OCI-LY1 (cell line): Measurements from ENCODE around the gene CXXC5.

ENCODE experiments used
- H2AFZ ChIP-seq: fragments of 200-600 bp; sonication (generic), shearing (Covaris generic); 2 replicates; pipeline ENCODE4 v1.6.0; 2014; ENCODE audit warnings: antibody characterized with exemption, mild to moderate bottlenecking, low read length
- H3F3A ChIP-seq: fragments of 200-600 bp; sonication (generic), shearing (Covaris generic); 2 replicates; pipeline ENCODE4 v1.6.0; 2014; ENCODE audit warnings: mild to moderate bottlenecking, antibody characterized with exemption, low read length, moderate library complexity; ENCODE audit not compliant: insufficient read depth
- H3K27ac ChIP-seq: fragments of 200-600 bp; sonication (generic); 2 replicates; pipeline ENCODE4 v1.5.1; 2014; ENCODE audit warnings: low read length, mixed run types, mild to moderate bottlenecking, low read depth; ENCODE audit not compliant: poor library complexity, severe bottlenecking
- H3K27me3 ChIP-seq: fragments of 200-600 bp; sonication (generic); 2 replicates; pipeline ENCODE4 v1.6.0; 2014; ENCODE audit warnings: antibody characterized with exemption, mild to moderate bottlenecking, low read length, moderate library complexity; ENCODE audit not compliant: insufficient read depth
- H3K36me3 ChIP-seq: fragments of 200-600 bp; sonication (generic); 2 replicates; pipeline ENCODE4 v1.6.1; 2014; ENCODE audit warnings: mild to moderate bottlenecking, antibody characterized with exemption, low read length, moderate library complexity, mixed read lengths; ENCODE audit not compliant: insufficient read depth
- H3K4me1 ChIP-seq: fragments of 200-600 bp; sonication (generic); 2 replicates; pipeline ENCODE4 v1.5.1; 2014; ENCODE audit warnings: mild to moderate bottlenecking, low read length, moderate library complexity; ENCODE audit not compliant: insufficient read depth, severe bottlenecking
- H3K4me2 ChIP-seq: fragments of 200-600 bp; sonication (generic), shearing (Covaris generic); 2 replicates; pipeline ENCODE4 v1.6.1; 2014; ENCODE audit warnings: low read length
- H3K4me3 ChIP-seq: fragments of 200-600 bp; sonication (generic); 2 replicates; pipeline ENCODE4 v1.5.1; 2014; ENCODE audit warnings: low read length, low read depth, mild to moderate bottlenecking, mixed read lengths; ENCODE audit not compliant: poor library complexity, severe bottlenecking
- H3K79me2 ChIP-seq: fragments of 200-600 bp; shearing (Covaris generic); 2 replicates; pipeline ENCODE4 v1.6.1; 2016; ENCODE audit warnings: mixed run types, low read length, mixed read lengths; ENCODE audit not compliant: insufficient read depth
- H3K9ac ChIP-seq: fragments of 200-600 bp; sonication (generic), shearing (Covaris generic); 2 replicates; pipeline ENCODE4 v1.6.1; 2014; ENCODE audit warnings: mild to moderate bottlenecking, low read length, mixed read lengths
- H3K9me2 ChIP-seq: fragments of 200-600 bp; sonication (generic), shearing (Covaris generic); 2 replicates; pipeline ENCODE4 v1.6.1; 2014; ENCODE audit warnings: low read depth, mild to moderate bottlenecking, low read length, mixed read lengths
- H3K9me3 ChIP-seq: fragments of 200-600 bp; shearing (Covaris generic); 2 replicates; pipeline ENCODE4 v1.6.1; 2014; ENCODE audit warnings: low read length, mixed read lengths
- H4K20me1 ChIP-seq: fragments of 200-600 bp; sonication (generic), shearing (Covaris generic); 2 replicates; pipeline ENCODE4 v1.6.0; 2016; ENCODE audit warnings: mild to moderate bottlenecking, low read length; ENCODE audit not compliant: insufficient read depth
- CTCF ChIP-seq: fragments of 200-600 bp; sonication (generic), shearing (Covaris generic); IDR thresholded peaks from 2 replicates; pipeline ENCODE4 v1.5.1; 2017; ENCODE audit warnings: mild to moderate bottlenecking, antibody characterized with exemption, low read length, moderate library complexity, mixed read lengths
- EZH2 ChIP-seq: fragments of 200-600 bp; sonication (generic), shearing (Covaris generic); IDR thresholded peaks from 2 replicates; pipeline ENCODE4 v1.8.0; 2017; ENCODE audit warnings: borderline replicate concordance, mixed run types, mild to moderate bottlenecking, antibody characterized with exemption, low read length, moderate library complexity, mixed read lengths

The CXXC5 gene

GRCh38 chr5:139664727-139665351 is 16.7 kb downstream of the CXXC5 start:
- Histone ChIP-seq H3K79me2 (peaks cover 23% of the 10 kb centered on the region), H3K27ac (peak overlapping the region; percentile 97), H3K4me2 (peak overlapping the region; percentile 96; the same call in 1 of the 2 replicates), H2AFZ (no peak overlapping the region), H3K36me3 (peaks cover 13% of the 10 kb centered on the region; the same call in 1 of the 2 replicates), H3K9me3 (no peaks in the 10 kb centered on the region), H3K9me2 (no peaks in the 10 kb centered on the region), H3K27me3 (no peaks in the 10 kb centered on the region), H4K20me1 (no peaks in the 10 kb centered on the region), H3K4me1 (peaks cover 99% of the 10 kb centered on the region), H3K9ac (peak overlapping the region; percentile 22; the same call in 1 of the 2 replicates), H3K4me3 (no peak overlapping the region), H3F3A (no peaks in the 10 kb centered on the region)
- TF ChIP-seq EZH2 (no peak), CTCF (no peak)

GRCh38 chr5:139665626-139666025 is 17.5 kb downstream of the CXXC5 start:
- H3F3A ChIP-seq, result no peaks in the 10 kb centered on the region
- H4K20me1 ChIP-seq, result no peaks in the 10 kb centered on the region
- H3K27ac ChIP-seq, result peak overlapping the region; percentile 97
- H3K4me2 ChIP-seq, result peak overlapping the region; percentile 96; the same call in 1 of the 2 replicates
- no peak overlapping the region for H3K4me3 ChIP-seq
- peak overlapping the region; percentile 17; the same call in 1 of the 2 replicates for H3K9ac ChIP-seq
- peaks cover 13% of the 10 kb centered on the region; the same call in 1 of the 2 replicates for H3K36me3 ChIP-seq
- H2AFZ ChIP-seq, result no peak overlapping the region
- no peak for TF ChIP-seq EZH2
- no peak for TF ChIP-seq CTCF
- H3K27me3 ChIP-seq, result no peaks in the 10 kb centered on the region
- peaks cover 99% of the 10 kb centered on the region for H3K4me1 ChIP-seq
- no peaks in the 10 kb centered on the region for H3K9me3 ChIP-seq
- peaks cover 23% of the 10 kb centered on the region for H3K79me2 ChIP-seq
- H3K9me2 ChIP-seq, result no peaks in the 10 kb centered on the region

- no peaks in the 10 kb centered on the region for H3K27me3 ChIP-seq
- no peak overlapping the region for H3K4me3 ChIP-seq
- peaks cover 23% of the 10 kb centered on the region for H3K79me2 ChIP-seq
- no peaks in the 10 kb centered on the region for H3F3A ChIP-seq
- no peaks in the 10 kb centered on the region for H4K20me1 ChIP-seq
- peaks cover 100% of the 10 kb centered on the region for H3K4me1 ChIP-seq
- no peaks in the 10 kb centered on the region for H3K9me2 ChIP-seq
- H3K36me3 ChIP-seq, result peaks cover 13% of the 10 kb centered on the region; the same call in 1 of the 2 replicates
- no peak overlapping the region for H2AFZ ChIP-seq
- peak overlapping the region; percentile 97 for H3K27ac ChIP-seq
- H3K9ac ChIP-seq, result peak overlapping the region; percentile 17; the same call in 1 of the 2 replicates
- H3K4me2 ChIP-seq, result peak overlapping the region; percentile 96
- no peaks in the 10 kb centered on the region for H3K9me3 ChIP-seq
- no peak for TF ChIP-seq EZH2
- no peak for TF ChIP-seq CTCF
Measured at GRCh38 chr5:139666551-139666950, 18.4 kb downstream of the CXXC5 start.
